Measurements from ENCODE around the gene PRUNE2.

DNA sequence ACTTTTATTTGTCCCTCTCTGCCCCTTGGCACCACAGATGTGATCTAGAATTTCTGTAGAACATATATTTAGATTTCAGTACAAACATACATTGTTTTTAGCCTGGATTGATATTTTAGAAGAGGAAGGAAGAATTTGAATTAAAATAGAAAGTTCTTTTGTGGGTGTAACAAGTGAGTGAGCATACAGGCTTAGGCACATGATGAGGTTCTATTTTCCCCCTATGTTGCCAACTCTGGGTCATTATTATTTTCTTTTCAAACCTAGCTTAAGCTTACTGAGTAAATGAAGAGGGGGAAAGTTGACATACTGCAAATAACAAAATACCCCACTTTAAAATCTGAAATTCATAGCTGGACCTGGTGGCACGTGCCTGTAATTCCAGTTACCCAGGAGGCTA, 344.0 kb downstream of the PRUNE2 start:
- TF ChIP-seq, protein P1, sequence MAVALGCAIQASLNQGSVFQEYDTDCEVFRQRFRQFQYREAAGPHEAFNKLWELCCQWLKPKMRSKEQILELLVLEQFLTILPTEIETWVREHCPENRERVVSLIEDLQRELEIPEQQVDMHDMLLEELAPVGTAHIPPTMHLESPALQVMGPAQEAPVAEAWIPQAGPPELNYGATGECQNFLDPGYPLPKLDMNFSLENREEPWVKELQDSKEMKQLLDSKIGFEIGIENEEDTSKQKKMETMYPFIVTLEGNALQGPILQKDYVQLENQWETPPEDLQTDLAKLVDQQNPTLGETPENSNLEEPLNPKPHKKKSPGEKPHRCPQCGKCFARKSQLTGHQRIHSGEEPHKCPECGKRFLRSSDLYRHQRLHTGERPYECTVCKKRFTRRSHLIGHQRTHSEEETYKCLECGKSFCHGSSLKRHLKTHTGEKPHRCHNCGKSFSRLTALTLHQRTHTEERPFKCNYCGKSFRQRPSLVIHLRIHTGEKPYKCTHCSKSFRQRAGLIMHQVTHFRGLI (CRISPR knock-in tag; IDR thresholded peaks at IDR 0.05): no peak
- no peak for TF ChIP-seq RCOR1 (IDR thresholded peaks at IDR 0.05; ENCODE audit: borderline replicate concordance in 1 of 2, low read depth in 2 of 2, low read length in 2 of 2)

Data from K562 (cell line).